RWPE2 (cell line): ENCODE data around the gene TENT4B.

ENCODE experiments used
- ATAC-seq: fragments of 200-7000 bp; cut with Tn5 transposase; 3 replicates; pipeline ENCODE4 v1.9.1; 2021; ENCODE audit warnings: low read depth
- DNase-seq: peaks from one replicate; pipeline ENCODE4 v3.0.0-alpha.2; 2020; ENCODE audit warnings: low spot score
- H3K27ac ChIP-seq: fragments of 450-650 bp; 2 replicates; pipeline ENCODE4 v1.5.1; 2017; ENCODE audit warnings: mild to moderate bottlenecking; ENCODE audit not compliant: poor library complexity, severe bottlenecking
- H3K27me3 ChIP-seq: fragments of 250-450 bp; sonication (Bioruptor Pico); 2 replicates; pipeline ENCODE4 v1.5.1; 2021; ENCODE audit warnings: mild to moderate bottlenecking, moderate library complexity; ENCODE audit not compliant: insufficient read depth, poor library complexity, severe bottlenecking
- H3K36me3 ChIP-seq: fragments of 250-450 bp; sonication (Bioruptor Pico); 2 replicates; pipeline ENCODE4 v1.5.1; 2020; ENCODE audit warnings: low read depth, mild to moderate bottlenecking, moderate library complexity
- H3K4me1 ChIP-seq: fragments of 250-450 bp; sonication (Bioruptor Pico); 2 replicates; pipeline ENCODE4 v1.5.1; 2021; ENCODE audit warnings: mild to moderate bottlenecking, moderate library complexity; ENCODE audit not compliant: insufficient read depth, poor library complexity, severe bottlenecking
- H3K4me3 ChIP-seq: fragments of 250-450 bp; sonication (Bioruptor Pico); 2 replicates; pipeline ENCODE4 v1.5.1; 2021; ENCODE audit warnings: mild to moderate bottlenecking, moderate library complexity; ENCODE audit not compliant: severe bottlenecking
- H3K9me3 ChIP-seq: fragments of 250-450 bp; sonication (Bioruptor Pico); 2 replicates; pipeline ENCODE4 v1.5.1; 2021; ENCODE audit warnings: mild to moderate bottlenecking, moderate library complexity; ENCODE audit not compliant: severe bottlenecking
- TF ChIP-seq, protein P1 (sequence below): fragments of 450-650 bp; IDR thresholded peaks from one replicate; pipeline ENCODE4 v1.5.1; 2017; ENCODE audit warnings: mild to moderate bottlenecking, moderate library complexity; ENCODE audit not compliant: poor library complexity, severe bottlenecking

The TENT4B gene

DNA sequence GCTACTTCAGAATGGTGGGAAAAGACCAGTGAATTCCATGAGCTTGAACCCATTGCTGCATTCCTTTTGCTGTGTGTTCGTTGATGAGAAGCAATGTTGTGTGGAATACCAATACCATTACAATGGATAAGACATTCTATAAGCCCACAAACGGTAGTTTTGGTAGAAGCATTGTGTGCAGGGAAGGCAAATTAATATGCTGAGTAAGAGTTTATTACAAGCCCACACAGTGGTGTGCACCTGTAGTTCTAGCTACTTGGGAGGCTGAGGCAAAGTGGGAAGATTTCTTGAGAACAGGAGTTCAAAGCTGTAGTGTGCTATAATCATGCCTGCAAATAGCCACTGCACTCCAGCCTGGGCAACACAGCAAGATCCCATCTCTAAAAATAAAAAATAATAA lies 19.9 kb upstream of the TENT4B start:
- Histone ChIP-seq H3K27me3 (no peaks in the 10 kb centered on the region), H3K36me3 (no peaks in the 10 kb centered on the region), H3K4me3 (no peak overlapping the region), H3K9me3 (no peaks in the 10 kb centered on the region), H3K27ac (no peak overlapping the region), H3K4me1 (no peaks in the 10 kb centered on the region)
- DNase-seq (no peak), ATAC-seq (no peak)
- TF ChIP-seq, protein P1, sequence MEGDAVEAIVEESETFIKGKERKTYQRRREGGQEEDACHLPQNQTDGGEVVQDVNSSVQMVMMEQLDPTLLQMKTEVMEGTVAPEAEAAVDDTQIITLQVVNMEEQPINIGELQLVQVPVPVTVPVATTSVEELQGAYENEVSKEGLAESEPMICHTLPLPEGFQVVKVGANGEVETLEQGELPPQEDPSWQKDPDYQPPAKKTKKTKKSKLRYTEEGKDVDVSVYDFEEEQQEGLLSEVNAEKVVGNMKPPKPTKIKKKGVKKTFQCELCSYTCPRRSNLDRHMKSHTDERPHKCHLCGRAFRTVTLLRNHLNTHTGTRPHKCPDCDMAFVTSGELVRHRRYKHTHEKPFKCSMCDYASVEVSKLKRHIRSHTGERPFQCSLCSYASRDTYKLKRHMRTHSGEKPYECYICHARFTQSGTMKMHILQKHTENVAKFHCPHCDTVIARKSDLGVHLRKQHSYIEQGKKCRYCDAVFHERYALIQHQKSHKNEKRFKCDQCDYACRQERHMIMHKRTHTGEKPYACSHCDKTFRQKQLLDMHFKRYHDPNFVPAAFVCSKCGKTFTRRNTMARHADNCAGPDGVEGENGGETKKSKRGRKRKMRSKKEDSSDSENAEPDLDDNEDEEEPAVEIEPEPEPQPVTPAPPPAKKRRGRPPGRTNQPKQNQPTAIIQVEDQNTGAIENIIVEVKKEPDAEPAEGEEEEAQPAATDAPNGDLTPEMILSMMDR = no peak

DNA sequence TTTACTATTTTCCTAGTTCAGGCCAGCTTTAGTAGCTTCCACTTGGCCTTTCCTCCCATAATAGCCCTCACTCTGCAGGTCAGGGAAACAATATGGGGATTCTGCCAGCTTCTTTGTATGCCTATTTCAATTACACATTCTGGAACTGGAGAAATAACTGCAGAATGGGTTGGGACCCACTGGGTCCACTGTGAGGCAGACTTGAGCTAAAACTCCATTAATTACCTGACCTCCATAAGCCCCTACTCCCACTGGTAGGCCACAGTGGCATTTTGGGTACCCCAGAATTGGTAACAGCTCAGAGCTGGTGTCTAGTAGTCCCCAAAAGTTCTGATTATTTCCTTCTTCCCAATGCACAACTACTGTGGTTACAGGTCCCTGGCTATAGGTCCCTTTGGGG lies 16.7 kb upstream of the TENT4B start:
- Histone ChIP-seq H3K4me1 (no peaks in the 10 kb centered on the region), H3K36me3 (no peaks in the 10 kb centered on the region), H3K27me3 (no peaks in the 10 kb centered on the region), H3K9me3 (no peaks in the 10 kb centered on the region), H3K27ac (no peak overlapping the region), H3K4me3 (no peak overlapping the region)
- no peak for ATAC-seq
- TF ChIP-seq, protein P1 = no peak
- no peak for DNase-seq

DNA sequence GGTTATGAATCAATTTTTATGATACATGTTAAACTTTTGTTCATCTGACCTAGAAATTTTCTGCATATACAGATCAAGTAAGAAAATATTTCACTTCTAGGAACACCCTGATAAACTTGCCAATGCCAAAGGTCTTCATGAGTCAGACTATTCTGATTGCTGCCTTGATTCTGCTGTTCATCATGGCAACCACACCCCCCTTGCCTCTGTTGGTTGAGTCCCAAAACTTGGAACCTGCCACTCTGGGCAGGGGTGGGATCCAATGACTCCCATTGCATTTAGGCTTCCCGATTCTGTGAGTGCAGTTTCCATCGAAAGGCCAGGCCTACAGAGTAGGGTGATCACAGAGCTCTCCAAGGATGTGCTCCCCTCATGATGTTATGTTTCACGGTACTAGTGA lies 15.8 kb upstream of the TENT4B start:
- H3K27me3 ChIP-seq = no peaks in the 10 kb centered on the region
- DNase-seq = no peak
- no peak for ATAC-seq
- H3K36me3 ChIP-seq = no peaks in the 10 kb centered on the region
- TF ChIP-seq, protein P1 = no peak
- no peak overlapping the region for H3K27ac ChIP-seq
- H3K4me1 ChIP-seq = no peaks in the 10 kb centered on the region
- H3K9me3 ChIP-seq = no peaks in the 10 kb centered on the region
- no peak overlapping the region for H3K4me3 ChIP-seq

DNA sequence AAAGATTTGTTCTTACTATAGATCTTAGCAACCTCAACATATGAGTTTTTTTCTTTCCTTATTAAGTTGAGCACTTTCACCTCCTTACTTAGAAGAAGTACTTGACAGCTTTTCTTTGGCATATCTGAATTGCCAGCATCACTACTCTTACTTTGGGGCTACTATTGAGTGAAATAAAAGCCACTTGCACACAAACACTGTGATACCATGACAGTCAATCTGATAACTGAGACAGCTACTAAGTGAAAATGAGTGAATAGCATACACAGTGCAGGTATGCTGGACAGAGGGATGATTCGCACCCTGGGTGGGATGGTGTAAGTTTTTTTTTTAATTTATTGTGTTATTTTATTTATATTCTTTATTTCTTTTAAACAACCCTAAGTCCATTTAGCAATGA lies 13.5 kb upstream of the TENT4B start:
- TF ChIP-seq, protein P1 = no peak
- Histone ChIP-seq H3K9me3 (no peaks in the 10 kb centered on the region), H3K27me3 (no peaks in the 10 kb centered on the region), H3K4me1 (no peaks in the 10 kb centered on the region), H3K27ac (no peak overlapping the region), H3K36me3 (no peaks in the 10 kb centered on the region), H3K4me3 (no peak overlapping the region)
- ATAC-seq (no peak), DNase-seq (no peak)

DNA sequence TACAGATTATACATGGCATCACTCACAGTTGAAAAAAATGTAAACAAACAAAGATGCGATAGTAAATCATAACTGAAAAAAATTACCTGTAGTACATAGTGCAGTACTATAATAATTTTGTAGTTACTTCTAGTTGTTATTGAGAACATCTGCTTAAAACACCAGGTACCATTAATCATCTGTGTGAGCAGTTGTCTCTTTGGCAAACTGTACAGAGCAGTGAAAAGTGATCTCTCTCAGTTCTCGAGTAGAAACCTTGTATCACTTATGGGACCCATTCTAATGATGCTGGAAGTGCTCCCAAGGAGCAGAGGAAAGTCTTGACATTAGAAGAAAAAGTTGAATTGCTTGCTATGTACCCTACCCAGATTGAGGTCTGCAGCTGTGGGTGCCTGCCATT lies 8.9 kb upstream of the TENT4B start:
- TF ChIP-seq, protein P1 = no peak
- no peaks in the 10 kb centered on the region for H3K9me3 ChIP-seq
- no peaks in the 10 kb centered on the region for H3K27me3 ChIP-seq
- H3K4me3 ChIP-seq = no peak overlapping the region
- no peak overlapping the region for H3K27ac ChIP-seq
- no peaks in the 10 kb centered on the region for H3K4me1 ChIP-seq
- DNase-seq (no peak), ATAC-seq (no peak)
- H3K36me3 ChIP-seq = no peaks in the 10 kb centered on the region
